ENCODE measurements around the gene RAG1.

DNA sequence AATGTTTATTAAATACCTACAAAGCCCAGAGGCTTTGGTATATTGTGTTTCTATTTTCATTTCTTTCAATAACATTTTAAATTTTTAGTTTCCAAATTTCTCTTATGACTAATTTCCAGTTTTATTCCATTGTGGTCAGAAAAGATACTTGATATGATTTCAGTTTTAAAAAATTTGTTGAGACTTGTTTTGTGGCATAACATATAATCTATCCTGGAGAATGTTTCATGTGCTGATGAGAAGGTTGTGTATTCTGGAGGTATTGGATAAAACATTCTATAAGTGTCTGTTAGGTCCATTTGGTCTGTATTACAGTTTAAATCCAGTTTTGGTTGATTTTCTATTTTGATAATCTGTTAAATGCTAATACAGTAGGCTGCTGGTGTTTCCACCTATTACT lies 9.8 kb upstream of the RAG1 start:
- TF ChIP-seq, protein P1, sequence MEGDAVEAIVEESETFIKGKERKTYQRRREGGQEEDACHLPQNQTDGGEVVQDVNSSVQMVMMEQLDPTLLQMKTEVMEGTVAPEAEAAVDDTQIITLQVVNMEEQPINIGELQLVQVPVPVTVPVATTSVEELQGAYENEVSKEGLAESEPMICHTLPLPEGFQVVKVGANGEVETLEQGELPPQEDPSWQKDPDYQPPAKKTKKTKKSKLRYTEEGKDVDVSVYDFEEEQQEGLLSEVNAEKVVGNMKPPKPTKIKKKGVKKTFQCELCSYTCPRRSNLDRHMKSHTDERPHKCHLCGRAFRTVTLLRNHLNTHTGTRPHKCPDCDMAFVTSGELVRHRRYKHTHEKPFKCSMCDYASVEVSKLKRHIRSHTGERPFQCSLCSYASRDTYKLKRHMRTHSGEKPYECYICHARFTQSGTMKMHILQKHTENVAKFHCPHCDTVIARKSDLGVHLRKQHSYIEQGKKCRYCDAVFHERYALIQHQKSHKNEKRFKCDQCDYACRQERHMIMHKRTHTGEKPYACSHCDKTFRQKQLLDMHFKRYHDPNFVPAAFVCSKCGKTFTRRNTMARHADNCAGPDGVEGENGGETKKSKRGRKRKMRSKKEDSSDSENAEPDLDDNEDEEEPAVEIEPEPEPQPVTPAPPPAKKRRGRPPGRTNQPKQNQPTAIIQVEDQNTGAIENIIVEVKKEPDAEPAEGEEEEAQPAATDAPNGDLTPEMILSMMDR (IDR thresholded peaks at IDR 0.05) = no peak
- no peak for TF ChIP-seq POLR2A (IDR thresholded peaks at IDR 0.05)

Measured in body of pancreas (tissue), 4 donors.